Measurements from ENCODE around the gene LTO1. TPM values are rescaled to one million over a fixed set of nuclear protein-coding genes. Genes with fewer than 3 reads are reported as not detected.

LTO1 gene
- total RNA-seq, 4 donors from 2014 or later = 28.3 to 131 (median 54.6) TPM

DNA sequence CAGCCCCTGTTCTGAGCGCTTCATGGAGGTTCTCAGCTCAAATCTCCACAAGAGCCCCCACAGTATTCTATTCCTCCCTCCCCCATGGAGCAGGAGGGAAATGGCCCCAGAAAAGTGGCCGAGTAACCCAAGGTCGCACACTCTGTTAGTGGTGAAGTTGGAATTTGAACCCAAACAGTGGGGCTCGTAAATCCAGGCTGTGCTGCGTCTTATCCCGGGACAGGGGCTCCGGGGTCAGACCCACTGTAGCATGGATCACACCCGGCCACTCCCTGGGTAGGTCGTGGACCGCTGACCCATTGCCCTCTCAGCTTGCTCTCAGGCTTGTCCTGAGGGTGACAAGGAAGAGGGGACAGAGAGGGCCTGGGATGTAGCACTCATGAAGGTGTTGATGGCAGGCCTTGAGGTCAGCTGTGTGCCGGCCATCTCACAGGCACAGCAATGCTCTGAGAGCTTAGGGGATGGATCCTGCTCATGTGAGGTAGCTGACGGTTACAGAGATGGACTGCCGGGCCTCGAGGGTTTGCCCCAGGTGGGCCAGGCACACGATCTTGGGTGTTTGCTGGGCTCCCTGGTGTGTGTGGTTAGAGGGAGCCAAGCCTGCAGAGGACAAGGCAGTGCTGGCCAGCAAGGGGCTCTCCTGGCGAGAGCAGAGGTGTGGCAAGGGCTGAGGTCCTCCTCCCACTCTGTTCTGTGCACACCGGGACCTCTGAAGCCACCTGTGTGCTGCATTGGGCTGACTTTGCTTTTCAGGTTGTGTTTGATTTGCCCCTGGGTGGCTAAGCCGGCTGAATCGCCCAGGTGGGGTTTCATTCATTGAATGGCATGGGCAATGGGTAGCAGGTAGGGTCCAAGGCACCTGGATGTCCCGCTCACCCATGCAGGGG lies 31.0 kb upstream of the LTO1 start:
- TF ChIP-seq POLR2AphosphoS5 (IDR thresholded peaks at IDR 0.05) (no peak), POLR2A (IDR thresholded peaks at IDR 0.05) (no peak)
- TF ChIP-seq, protein P1, sequence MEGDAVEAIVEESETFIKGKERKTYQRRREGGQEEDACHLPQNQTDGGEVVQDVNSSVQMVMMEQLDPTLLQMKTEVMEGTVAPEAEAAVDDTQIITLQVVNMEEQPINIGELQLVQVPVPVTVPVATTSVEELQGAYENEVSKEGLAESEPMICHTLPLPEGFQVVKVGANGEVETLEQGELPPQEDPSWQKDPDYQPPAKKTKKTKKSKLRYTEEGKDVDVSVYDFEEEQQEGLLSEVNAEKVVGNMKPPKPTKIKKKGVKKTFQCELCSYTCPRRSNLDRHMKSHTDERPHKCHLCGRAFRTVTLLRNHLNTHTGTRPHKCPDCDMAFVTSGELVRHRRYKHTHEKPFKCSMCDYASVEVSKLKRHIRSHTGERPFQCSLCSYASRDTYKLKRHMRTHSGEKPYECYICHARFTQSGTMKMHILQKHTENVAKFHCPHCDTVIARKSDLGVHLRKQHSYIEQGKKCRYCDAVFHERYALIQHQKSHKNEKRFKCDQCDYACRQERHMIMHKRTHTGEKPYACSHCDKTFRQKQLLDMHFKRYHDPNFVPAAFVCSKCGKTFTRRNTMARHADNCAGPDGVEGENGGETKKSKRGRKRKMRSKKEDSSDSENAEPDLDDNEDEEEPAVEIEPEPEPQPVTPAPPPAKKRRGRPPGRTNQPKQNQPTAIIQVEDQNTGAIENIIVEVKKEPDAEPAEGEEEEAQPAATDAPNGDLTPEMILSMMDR (IDR thresholded peaks at IDR 0.05) = no peak
- Histone ChIP-seq H3K9me3 (no peaks in the 10 kb centered on the region), H3K27me3 (peaks cover 77% of the 10 kb centered on the region), H3K36me3 (no peaks in the 10 kb centered on the region), H3K4me3 (peak overlapping the region in 1 of 4 donors; percentile 31), H3K4me1 (peaks cover 6 to 41% (median 28%) of the 10 kb centered on the region in 4 donors), H3K27ac (no peak overlapping the region)
- intact Hi-C loops (cut with DNase I; ENCODE audit: low total_unique reads) = no loop called here
- DNase-seq = no peak
- WGBS, 2 donors (ENCODE audit: low coverage in 1 of 2) = 47 to 73% methylated on average over 3 to 20 of the region's 20 CpGs
- in situ Hi-C loops (cut with MboI; ENCODE audit: low pct_ligation_motif_present in 1 of 4, low pct_unique_long_range_greater_than_20kb in 1 of 4, low sequenced_read_pairs in 3 of 4) = loop anchor here in 2 of 4 donors (25.0 kb wide), 2 partner anchors 181 to 481 kb away; no protein-coding TSS in a partner anchor

DNA sequence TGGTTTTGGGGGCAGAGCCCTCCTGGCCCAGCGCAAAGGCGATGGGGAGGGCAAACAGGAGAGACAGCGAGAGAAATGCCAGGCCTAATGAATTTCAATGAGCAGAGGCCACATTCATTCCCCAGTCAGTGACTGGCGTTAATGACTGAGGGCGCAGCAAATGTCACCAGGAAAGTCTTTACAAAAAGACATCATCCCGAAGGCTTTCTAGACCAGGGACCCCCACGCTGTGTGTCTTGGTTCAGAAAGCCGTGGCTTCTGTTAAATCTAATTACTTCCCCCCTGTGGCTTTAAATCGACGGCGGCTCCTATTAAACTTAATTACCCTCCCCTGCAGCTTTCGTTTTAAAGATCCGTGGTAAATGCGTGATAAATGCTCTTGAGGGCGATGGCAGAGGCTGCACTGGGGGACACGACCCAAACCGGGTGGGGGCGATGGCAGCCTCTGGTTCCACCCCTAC lies 30.2 kb upstream of the LTO1 start:
- H3K36me3 ChIP-seq = no peaks in the 10 kb centered on the region
- peaks cover 77% of the 10 kb centered on the region for H3K27me3 ChIP-seq
- in situ Hi-C loops (cut with MboI; ENCODE audit: low pct_ligation_motif_present in 1 of 4, low pct_unique_long_range_greater_than_20kb in 1 of 4, low sequenced_read_pairs in 3 of 4) (loop anchor here in 2 of 4 donors (25.0 kb wide), 2 partner anchors 182 to 482 kb away; no protein-coding TSS in a partner anchor), intact Hi-C loops (cut with DNase I; ENCODE audit: low total_unique reads) (no loop called here)
- no peak for DNase-seq
- H3K4me3 ChIP-seq = peak overlapping the region in 1 of 4 donors; percentile 31
- no peak for TF ChIP-seq POLR2AphosphoS5 (IDR thresholded peaks at IDR 0.05)
- TF ChIP-seq, protein P1 (IDR thresholded peaks at IDR 0.05) = no peak
- TF ChIP-seq EP300 (IDR thresholded peaks at IDR 0.05; ENCODE audit: low read depth) = no peak
- TF ChIP-seq POLR2A (IDR thresholded peaks at IDR 0.05) = no peak
- WGBS, 2 donors (ENCODE audit: low coverage in 1 of 2) = 22 to 25% methylated on average over 6 to 18 of the region's 18 CpGs
- H3K9me3 ChIP-seq = no peaks in the 10 kb centered on the region
- H3K27ac ChIP-seq = no peak overlapping the region
- H3K4me1 ChIP-seq = peaks cover 6 to 41% (median 28%) of the 10 kb centered on the region in 4 donors

DNA sequence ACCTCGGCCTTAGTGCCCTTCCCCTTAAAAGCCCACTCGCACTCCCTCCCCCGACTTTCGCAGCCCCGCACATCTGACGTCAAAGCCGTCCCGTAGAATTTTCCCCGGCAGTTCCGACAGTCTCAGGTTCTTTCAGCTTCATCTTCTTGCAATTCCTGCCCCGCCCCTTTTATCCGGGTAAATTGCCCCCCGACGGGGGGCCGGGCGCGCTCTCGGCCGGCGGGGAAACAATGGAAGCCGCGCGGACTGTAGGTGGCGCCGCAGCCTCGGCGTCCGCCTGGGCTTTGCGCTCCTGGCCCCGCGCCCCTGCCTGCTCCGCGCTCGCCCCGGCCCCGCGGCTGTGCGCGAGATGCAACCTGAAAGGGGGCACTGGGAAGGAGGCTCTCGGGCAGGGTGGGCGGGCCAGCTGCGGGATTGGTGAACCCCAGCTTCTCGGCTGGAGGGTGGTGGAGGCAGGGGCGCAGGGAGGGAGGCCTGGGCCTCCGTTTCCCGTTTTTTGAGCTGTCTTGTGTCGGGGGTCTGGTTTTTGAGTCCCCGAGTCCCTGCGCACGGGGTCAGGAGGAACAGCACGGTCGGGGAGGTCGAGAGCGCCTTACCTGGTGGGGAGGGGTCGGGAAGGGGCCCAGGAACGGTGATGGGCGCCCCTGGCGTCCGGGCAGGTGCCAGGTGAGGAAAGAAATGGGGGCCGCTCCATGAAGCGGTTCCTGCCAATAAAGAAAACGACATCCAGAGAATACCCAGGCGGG lies 29.5 kb upstream of the LTO1 start:
- intact Hi-C loops (cut with DNase I; ENCODE audit: low total_unique reads) (no loop called here), in situ Hi-C loops (cut with MboI; ENCODE audit: low pct_ligation_motif_present in 1 of 4, low pct_unique_long_range_greater_than_20kb in 1 of 4, low sequenced_read_pairs in 3 of 4) (loop anchor here in 2 of 4 donors (25.0 kb wide), 2 partner anchors 183 to 483 kb away; no protein-coding TSS in a partner anchor)
- 5 to 8% methylated on average over 8 to 63 of the region's 63 CpGs for WGBS, 2 donors (ENCODE audit: low coverage in 1 of 2)
- H3K9me3 ChIP-seq = no peaks in the 10 kb centered on the region
- DNase-seq = no peak
- no peaks in the 10 kb centered on the region for H3K36me3 ChIP-seq
- H3K4me3 ChIP-seq = peak overlapping the region in 2 of 4 donors; percentile 3 to 22
- no peak overlapping the region for H3K27ac ChIP-seq
- peaks cover 82% of the 10 kb centered on the region for H3K27me3 ChIP-seq
- H3K4me1 ChIP-seq = peaks cover 6 to 41% (median 28%) of the 10 kb centered on the region in 4 donors
- TF ChIP-seq EP300 (IDR thresholded peaks at IDR 0.05; ENCODE audit: low read depth) = no peak
- TF ChIP-seq, protein P1 (IDR thresholded peaks at IDR 0.05) = peak in 3 of 5 experiments; percentile 32 to 54 (median 39)
- no peak for TF ChIP-seq POLR2A (IDR thresholded peaks at IDR 0.05)

Measured in transverse colon (tissue), 4 donors.